A549 (cell line): Measurements from ENCODE around the gene LYZL6. TPM values are rescaled to one million over a fixed set of nuclear protein-coding genes. Genes with fewer than 3 reads are reported as not detected.

Experiments used
- ATAC-seq, 2 experiments: fragments of 200-7000 bp in 1 of 2; fragments of >200 bp in 1 of 2; cut with Nextera tagmentation in 1 of 2; cut with Tn5 transposase in 1 of 2; 3 replicates each; pipeline versions ENCODE4 v1.8.0 to v1.9.1; 2018 to 2020; ENCODE audit warnings: mild to moderate bottlenecking in 1 of 2, moderate library complexity in 1 of 2
- CTCF ChIA-PET: fragments of 300-600 bp; sonication (Branson Sonifier 250); formaldehyde crosslinking; extraction: SDS; loops from one replicate; lab custom pipeline; 2021; ENCODE audit warnings: antibody characterized with exemption, inconsistent platforms; lab: Yijun Ruan, JAX
- POLR2A ChIA-PET: fragments of 350-600 bp; formaldehyde crosslinking; extraction: SDS; loops from one replicate; lab custom pipeline; 2021; ENCODE audit warnings: antibody characterized with exemption, inconsistent platforms; lab: Yijun Ruan, JAX
- DNase-seq, 2 experiments: peaks; one replicate each; pipeline versions ENCODE4 v3.0.0 to v3.0.0-alpha.2; 2011 to 2016; ENCODE audit warnings: low read depth in 1 of 2, low spot score in 1 of 2
- FAIRE-seq: peaks from 2 replicates; lab custom pipeline; 2011; peaks lifted over from hg19 to GRCh38; lab: Jason Lieb, UNC
- H3K27ac ChIP-seq, 2 experiments: fragments of >200 bp; sonication (Bioruptor Twin); formaldehyde crosslinking; 3 replicates each; pipeline ENCODE4 v1.5.1; 2016 to 2017
- H3K4me1 ChIP-seq: fragments of >200 bp; sonication (Bioruptor Twin); formaldehyde crosslinking; 3 replicates; pipeline ENCODE4 v1.6.1; 2016
- H3K4me2 ChIP-seq: fragments of >200 bp; sonication (Bioruptor Twin); formaldehyde crosslinking; 3 replicates; pipeline ENCODE4 v1.6.1; 2016
- H3K4me3 ChIP-seq: fragments of >200 bp; sonication (Bioruptor Twin); formaldehyde crosslinking; 3 replicates; pipeline ENCODE4 v1.5.1; 2016
- H3K9me3 ChIP-seq: fragments of >200 bp; sonication (Bioruptor Twin); formaldehyde crosslinking; 3 replicates; pipeline ENCODE4 v1.6.1; 2016
- MAZ ChIP-seq: fragments of 150-350 bp; IDR thresholded peaks from 2 replicates; pipeline ENCODE4 v1.6.1; 2014; ENCODE audit warnings: antibody characterized with exemption, low read depth, low read length, borderline replicate concordance
- NFE2L2 ChIP-seq: fragments of 150-350 bp; conservative IDR thresholded peaks from 2 replicates; pipeline ENCODE4 v1.6.1; 2014; ENCODE audit warnings: low read length
- POLR2AphosphoS2 ChIP-seq: conservative IDR thresholded peaks from 2 replicates; pipeline ENCODE4 v1.6.1; 2012; ENCODE audit warnings: low read length, improper control_type of control experiment, inconsistent platforms
- WGBS: methylation state at CpG from one replicate; pipeline ENCODE4 v1.1.6; 2017; ENCODE audit errors: missing lambda C conversion rate; 5-methylcytosine and 5-hydroxymethylcytosine counted together
- polyA plus RNA-seq, 4 experiments: library from polyadenylated mRNA; depleted of rRNA in 3 of 4; stranded (reverse); fragments of >200 nt; fragmentation: RNase III in 1 of 4; extraction: RNeasy Plus Mini Kit Qiagen cat#74134 plus additional on column Dnase treatment in 1 of 4; gene quantifications; 2 replicates in 3 of 4; 3 replicates in 1 of 4; pipeline ENCODE4 v1.2.3, GENCODE V29; 2011 to 2017
- small RNA-seq, 6 experiments: library from RNA; depleted of rRNA; stranded (forward); fragments of <200 nt; gene quantifications; one replicate each; pipeline ENCODE3, GENCODE V24; 2012

Gene LYZL6
- polyA plus RNA-seq, 2 of the 4 experiments (the other 2 are of a cell fraction): not detected

- H3K9me3 ChIP-seq: no peaks in the 10 kb centered on the region
- peaks cover 15% of the 10 kb centered on the region for H3K4me1 ChIP-seq
- H3K4me3 ChIP-seq: no peak overlapping the region
- ChIA-PET POLR2A (no interaction called here), CTCF (interaction anchor here (1.1 kb wide), 1 partner anchor 125 kb away, joined by 4 read pairs; no protein-coding TSS in a partner anchor)
- TF ChIP-seq NFE2L2 (no peak), MAZ (no peak), POLR2AphosphoS2 (no peak)
- WGBS: 56% methylated on average over 2 of the region's 2 CpGs
- no peak overlapping the region for H3K27ac ChIP-seq
- FAIRE-seq: no peak
- ATAC-seq: no peak
- DNase-seq: no peak
- no peak overlapping the region for H3K4me2 ChIP-seq
These were observed 54.3 kb downstream of the LYZL6 start for GRCh38 chr17:35889241-35889640.

Small RNAs within 50 kb of the gene (small RNA-seq; reads per million reads assigned to genes)
- 4.2 to 155 (median 19.3) reads per million in 6 experiments for gene RF00100

Other genes starting within 250 kb of the LYZL6 start
- gene RASL10B, start 212.1 kb downstream of the LYZL6 start, polyA plus RNA-seq (2011; rRNA removed): 0.05 and 0.07 TPM in 2 replicates
- 0.10 to 0.26 TPM (median 0.24 TPM) in 3 replicates for gene RASL10B, start 212.1 kb downstream of the LYZL6 start, polyA plus RNA-seq (2017; fragmentation: RNase III; extraction: RNeasy Plus Mini Kit Qiagen cat#74134 plus additional on column Dnase treatment)
- 0.06 and 0.12 TPM in 2 replicates for gene GAS2L2, start 190.5 kb downstream of the LYZL6 start, polyA plus RNA-seq (2011; rRNA removed)
- gene GAS2L2, start 190.5 kb downstream of the LYZL6 start, polyA plus RNA-seq (2017; fragmentation: RNase III; extraction: RNeasy Plus Mini Kit Qiagen cat#74134 plus additional on column Dnase treatment): 0.09 to 0.15 TPM (median 0.13 TPM) in 3 replicates
- gene C17orf50, start 182.8 kb downstream of the LYZL6 start, polyA plus RNA-seq (2011; rRNA removed): 0.19 TPM in 1 of 2 replicates, not detected in the other
- gene C17orf50, start 182.8 kb downstream of the LYZL6 start, polyA plus RNA-seq (2017; fragmentation: RNase III; extraction: RNeasy Plus Mini Kit Qiagen cat#74134 plus additional on column Dnase treatment): 0.12 to 0.28 TPM (median 0.22 TPM) in 3 replicates
- 6.7 and 7.1 TPM in 2 replicates for gene MMP28, start 148.1 kb downstream of the LYZL6 start, polyA plus RNA-seq (2011; rRNA removed)
- 5.2 to 8.3 TPM (median 6.6 TPM) in 3 replicates for gene MMP28, start 148.1 kb downstream of the LYZL6 start, polyA plus RNA-seq (2017; fragmentation: RNase III; extraction: RNeasy Plus Mini Kit Qiagen cat#74134 plus additional on column Dnase treatment)
- gene TAF15, start 134.2 kb downstream of the LYZL6 start, polyA plus RNA-seq (2011; rRNA removed): 130 and 213 TPM in 2 replicates
- 543 to 568 TPM (median 544 TPM) in 3 replicates for gene TAF15, start 134.2 kb downstream of the LYZL6 start, polyA plus RNA-seq (2017; fragmentation: RNase III; extraction: RNeasy Plus Mini Kit Qiagen cat#74134 plus additional on column Dnase treatment)
- not detected in 2 replicates for gene HEATR9, start 74.8 kb downstream of the LYZL6 start, polyA plus RNA-seq (2011; rRNA removed)
- gene HEATR9, start 74.8 kb downstream of the LYZL6 start, polyA plus RNA-seq (2017; fragmentation: RNase III; extraction: RNeasy Plus Mini Kit Qiagen cat#74134 plus additional on column Dnase treatment): not detected in 3 replicates
- 0.31 and 1.0 TPM in 2 replicates for gene CCL5, start 63.4 kb downstream of the LYZL6 start, polyA plus RNA-seq (2011; rRNA removed)
- gene CCL5, start 63.4 kb downstream of the LYZL6 start, polyA plus RNA-seq (2017; fragmentation: RNase III; extraction: RNeasy Plus Mini Kit Qiagen cat#74134 plus additional on column Dnase treatment): 0.12 to 0.17 TPM in 2 of 3 replicates, not detected in the other
- 3.9 and 4.6 TPM in 2 replicates for gene RDM1, start 12.9 kb downstream of the LYZL6 start, polyA plus RNA-seq (2011; rRNA removed)
- gene RDM1, start 12.9 kb downstream of the LYZL6 start, polyA plus RNA-seq (2017; fragmentation: RNase III; extraction: RNeasy Plus Mini Kit Qiagen cat#74134 plus additional on column Dnase treatment): 3.3 to 4.3 TPM (median 3.6 TPM) in 3 replicates
- gene CCL16, start 37.8 kb upstream of the LYZL6 start, polyA plus RNA-seq (2011; rRNA removed): not detected in 2 replicates
- gene CCL16, start 37.8 kb upstream of the LYZL6 start, polyA plus RNA-seq (2017; fragmentation: RNase III; extraction: RNeasy Plus Mini Kit Qiagen cat#74134 plus additional on column Dnase treatment): not detected in 3 replicates
- not detected in 2 replicates for gene CCL14, start 43.0 kb upstream of the LYZL6 start, polyA plus RNA-seq (2011; rRNA removed)
- not detected in 3 replicates for gene CCL14, start 43.0 kb upstream of the LYZL6 start, polyA plus RNA-seq (2017; fragmentation: RNase III; extraction: RNeasy Plus Mini Kit Qiagen cat#74134 plus additional on column Dnase treatment)
- gene CCL15, start 57.8 kb upstream of the LYZL6 start, polyA plus RNA-seq (2011; rRNA removed): 0.10 TPM in 1 of 2 replicates, not detected in the other
- gene CCL15, start 57.8 kb upstream of the LYZL6 start, polyA plus RNA-seq (2017; fragmentation: RNase III; extraction: RNeasy Plus Mini Kit Qiagen cat#74134 plus additional on column Dnase treatment): not detected in 3 replicates
- gene CCL23, start 74.3 kb upstream of the LYZL6 start, polyA plus RNA-seq (2011; rRNA removed): not detected in 2 replicates
- gene CCL23, start 74.3 kb upstream of the LYZL6 start, polyA plus RNA-seq (2017; fragmentation: RNase III; extraction: RNeasy Plus Mini Kit Qiagen cat#74134 plus additional on column Dnase treatment): not detected in 3 replicates
- not detected in 2 replicates for gene CCL18, start 120.6 kb upstream of the LYZL6 start, polyA plus RNA-seq (2011; rRNA removed)
- not detected in 3 replicates for gene CCL18, start 120.6 kb upstream of the LYZL6 start, polyA plus RNA-seq (2017; fragmentation: RNase III; extraction: RNeasy Plus Mini Kit Qiagen cat#74134 plus additional on column Dnase treatment)
- not detected in 2 replicates for gene CCL3, start 146.4 kb upstream of the LYZL6 start, polyA plus RNA-seq (2011; rRNA removed)
- gene CCL3, start 146.4 kb upstream of the LYZL6 start, polyA plus RNA-seq (2017; fragmentation: RNase III; extraction: RNeasy Plus Mini Kit Qiagen cat#74134 plus additional on column Dnase treatment): not detected in 3 replicates
- not detected in 2 replicates for gene CCL4, start 160.1 kb upstream of the LYZL6 start, polyA plus RNA-seq (2011; rRNA removed)
- gene CCL4, start 160.1 kb upstream of the LYZL6 start, polyA plus RNA-seq (2017; fragmentation: RNase III; extraction: RNeasy Plus Mini Kit Qiagen cat#74134 plus additional on column Dnase treatment): not detected in 3 replicates
- 1.2 and 1.5 TPM in 2 replicates for gene TBC1D3B, start 232.9 kb upstream of the LYZL6 start, polyA plus RNA-seq (2011; rRNA removed)
- gene TBC1D3B, start 232.9 kb upstream of the LYZL6 start, polyA plus RNA-seq (2017; fragmentation: RNase III; extraction: RNeasy Plus Mini Kit Qiagen cat#74134 plus additional on column Dnase treatment): 4.7 to 5.9 TPM (median 5.6 TPM) in 3 replicates